ENCODE measurements around the gene KATNA1.
A peak's percentile ranks its signal among the peaks of the same experiment; 100 is the strongest.

Gene KATNA1

DNA sequence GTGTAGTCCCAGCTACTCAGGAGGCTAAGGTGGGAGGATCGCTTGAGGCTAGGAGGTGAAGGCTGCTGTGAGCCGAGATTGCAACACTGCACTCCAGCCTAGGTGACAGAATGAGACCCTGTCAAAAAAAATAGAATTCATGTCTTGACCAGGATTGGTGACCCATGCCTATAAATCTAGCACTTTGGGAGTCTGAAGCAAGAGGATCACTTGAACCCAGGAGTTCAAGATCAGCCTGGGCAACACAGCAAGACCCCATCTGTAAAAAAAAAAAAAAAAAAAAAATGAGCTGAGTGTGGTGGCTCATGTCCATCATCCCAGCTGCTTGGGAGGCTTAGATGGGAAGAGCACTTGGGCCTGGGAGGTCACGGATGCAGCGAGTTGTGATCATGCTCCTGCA is 48.0 kb downstream of the KATNA1 start:
- no peak for DNase-seq

GRCh38 chr6:149593408-149593807 is 55.1 kb downstream of the KATNA1 start:
- DNase-seq = no peak

DNA sequence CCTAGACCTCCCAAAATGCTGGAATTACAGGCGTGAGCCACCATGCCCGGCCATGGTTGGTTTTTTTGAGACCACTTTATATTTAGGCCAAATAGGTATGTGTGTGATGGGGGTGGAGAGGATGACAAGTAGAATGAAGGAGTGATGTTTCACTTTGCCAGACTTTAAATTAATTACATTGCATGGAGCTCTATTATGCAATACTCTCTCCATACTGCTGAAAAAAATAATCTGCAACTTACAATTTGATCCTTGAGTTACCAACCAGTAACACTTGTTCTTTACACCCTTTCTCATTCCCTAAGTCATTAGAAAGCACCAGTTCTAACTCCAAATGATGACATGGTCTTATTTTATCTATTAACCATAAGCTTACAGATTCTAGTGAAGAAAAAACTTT is 55.5 kb downstream of the KATNA1 start:
- DNase-seq = no peak

GRCh38 chr6:149586149-149586548 is 62.4 kb downstream of the KATNA1 start:
- no peak for DNase-seq

GRCh38 chr6:149581349-149581748 is 67.2 kb downstream of the KATNA1 start:
- DNase-seq = no peak

DNA sequence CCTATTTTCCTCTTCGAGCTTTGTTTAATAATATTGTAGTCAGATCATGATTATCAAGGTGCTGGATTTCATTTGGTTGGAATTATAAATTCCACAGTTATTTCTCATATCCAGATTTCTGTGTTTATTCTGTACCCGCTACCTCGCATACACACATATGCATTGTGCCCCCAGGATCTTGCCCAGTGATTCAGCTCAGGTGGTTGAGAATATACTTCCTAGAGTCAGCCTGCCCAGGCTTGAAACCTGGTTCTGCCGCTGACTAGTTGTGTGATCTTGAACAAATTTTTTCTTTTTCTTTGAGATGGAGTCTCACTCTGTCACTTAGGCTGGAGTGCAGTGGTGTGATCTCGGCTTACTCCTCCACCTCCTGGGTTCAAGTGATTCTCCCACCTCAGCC is 67.6 kb downstream of the KATNA1 start:
- DNase-seq = no peak

DNA sequence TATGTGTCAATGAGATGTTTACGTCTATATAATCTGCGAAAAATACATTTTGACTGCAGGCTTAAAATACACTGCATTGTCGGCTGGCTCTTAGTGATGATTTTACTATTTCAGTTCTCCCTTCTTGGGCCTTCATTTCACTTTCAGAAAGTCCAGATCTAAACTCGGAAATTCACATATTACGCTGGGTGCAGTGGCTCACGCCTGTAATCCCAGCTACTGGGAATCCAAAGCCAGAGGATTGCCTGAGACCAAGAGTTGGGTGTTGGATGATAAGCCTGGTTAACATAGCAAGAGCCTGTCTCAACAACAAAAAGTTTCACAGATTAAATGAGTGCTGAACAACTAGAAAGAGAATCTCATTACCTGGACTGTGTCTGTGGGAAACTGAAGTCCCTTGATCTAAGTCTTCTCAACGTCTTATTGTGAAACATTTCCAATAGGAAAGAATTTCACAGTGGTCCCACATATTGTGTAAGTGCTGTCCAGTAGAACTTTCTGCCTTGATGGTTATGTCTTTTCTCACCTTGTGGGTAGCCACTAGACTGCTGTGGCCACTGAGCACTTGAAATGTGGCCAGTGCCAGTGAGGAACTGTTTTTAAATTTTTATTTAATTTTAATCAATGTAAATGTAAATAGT is 80.4 kb downstream of the KATNA1 start:
- no peak for DNase-seq

- no peak for DNase-seq
Observed at GRCh38 chr6:149567194-149567586, 81.3 kb downstream of the KATNA1 start.

DNA sequence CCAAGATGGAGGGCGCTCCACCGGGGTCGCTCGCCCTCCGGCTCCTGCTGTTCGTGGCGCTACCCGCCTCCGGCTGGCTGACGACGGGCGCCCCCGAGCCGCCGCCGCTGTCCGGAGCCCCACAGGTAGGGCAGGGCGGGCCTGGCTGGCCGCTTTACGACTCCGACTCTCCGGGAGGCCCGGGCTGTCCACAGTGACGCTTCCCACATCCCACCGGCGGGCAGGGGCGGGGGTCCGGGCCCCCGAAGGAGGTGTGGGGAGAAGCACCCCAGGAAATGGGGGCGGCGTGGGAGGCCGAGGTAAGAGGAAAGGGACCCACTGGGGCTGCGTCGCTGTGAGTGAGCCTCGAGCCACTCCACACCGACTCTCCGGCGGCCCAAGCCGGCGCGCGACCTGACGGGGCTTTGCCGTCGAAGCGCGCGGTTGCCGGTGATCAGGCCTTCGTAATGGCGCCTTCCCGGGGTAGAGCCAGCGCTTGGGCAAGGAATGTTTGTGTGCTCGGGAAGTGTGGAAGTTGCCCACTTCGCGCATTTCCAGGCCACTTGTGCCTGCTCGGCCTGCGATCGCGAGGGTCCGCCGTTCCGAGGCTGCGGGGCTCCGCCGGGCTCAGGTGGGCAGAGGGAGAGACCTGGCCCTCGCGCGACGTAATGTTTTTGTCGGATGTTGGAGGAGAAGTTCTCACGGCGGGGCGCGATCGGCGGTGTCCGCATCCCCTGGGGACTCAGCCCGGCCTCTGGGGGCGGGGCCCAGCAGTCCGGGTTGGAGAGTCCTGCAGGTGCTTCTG is 81.9 kb downstream of the KATNA1 start:
- no peak for DNase-seq

DNA sequence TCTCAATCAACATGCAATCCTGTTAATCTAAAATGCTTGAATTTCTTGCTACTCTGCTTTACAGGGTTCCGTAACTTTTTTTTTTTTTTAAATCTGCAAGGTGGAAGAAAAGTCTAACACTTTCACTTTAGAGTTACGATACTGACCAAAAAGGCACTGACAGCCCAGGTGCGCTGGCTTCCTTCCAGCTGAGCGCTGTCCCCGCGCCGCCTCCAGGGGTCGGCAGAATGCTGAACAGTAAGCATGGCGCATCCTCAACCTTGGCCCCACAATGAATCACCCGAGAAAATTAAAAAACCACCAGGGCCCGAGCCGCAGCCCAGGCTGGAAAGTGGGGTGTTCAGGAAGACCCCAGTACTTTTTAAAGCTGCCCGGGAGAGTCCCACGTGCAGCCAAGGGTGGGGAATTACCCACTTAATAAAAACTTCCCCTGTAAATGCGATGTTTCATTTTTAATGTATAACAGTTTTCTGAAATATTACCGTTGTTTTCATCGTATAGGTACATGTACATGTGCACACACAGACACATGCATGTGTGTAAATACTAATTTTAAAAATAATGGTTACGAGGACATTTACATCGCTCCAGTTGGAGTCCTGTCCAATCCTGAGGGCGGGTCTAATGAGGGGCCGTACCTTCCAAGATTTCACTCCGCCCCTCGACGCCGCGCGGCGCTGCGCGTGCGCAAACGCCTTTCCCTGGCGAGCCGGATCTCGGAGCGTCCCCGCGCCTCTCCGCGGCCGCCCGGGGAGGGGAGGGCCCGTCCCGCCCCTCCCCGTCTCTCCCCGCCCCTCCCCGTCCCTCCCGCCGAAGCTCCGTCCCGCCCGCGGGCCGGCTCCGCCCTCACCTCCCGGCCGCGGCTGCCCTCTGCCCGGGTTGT is 82.7 kb downstream of the KATNA1 start, which contains the start of gene GINM1:
Gene GINM1 (plus strand): TSS at position 849 of the 883 bp plus-strand sequence. CDS start 40 bp downstream, outside the sequence.
- DNase-seq = peak; percentile 98

- DNase-seq = no peak
Observed at GRCh38 chr6:149563928-149564325, 84.6 kb downstream of the KATNA1 start.

DNA sequence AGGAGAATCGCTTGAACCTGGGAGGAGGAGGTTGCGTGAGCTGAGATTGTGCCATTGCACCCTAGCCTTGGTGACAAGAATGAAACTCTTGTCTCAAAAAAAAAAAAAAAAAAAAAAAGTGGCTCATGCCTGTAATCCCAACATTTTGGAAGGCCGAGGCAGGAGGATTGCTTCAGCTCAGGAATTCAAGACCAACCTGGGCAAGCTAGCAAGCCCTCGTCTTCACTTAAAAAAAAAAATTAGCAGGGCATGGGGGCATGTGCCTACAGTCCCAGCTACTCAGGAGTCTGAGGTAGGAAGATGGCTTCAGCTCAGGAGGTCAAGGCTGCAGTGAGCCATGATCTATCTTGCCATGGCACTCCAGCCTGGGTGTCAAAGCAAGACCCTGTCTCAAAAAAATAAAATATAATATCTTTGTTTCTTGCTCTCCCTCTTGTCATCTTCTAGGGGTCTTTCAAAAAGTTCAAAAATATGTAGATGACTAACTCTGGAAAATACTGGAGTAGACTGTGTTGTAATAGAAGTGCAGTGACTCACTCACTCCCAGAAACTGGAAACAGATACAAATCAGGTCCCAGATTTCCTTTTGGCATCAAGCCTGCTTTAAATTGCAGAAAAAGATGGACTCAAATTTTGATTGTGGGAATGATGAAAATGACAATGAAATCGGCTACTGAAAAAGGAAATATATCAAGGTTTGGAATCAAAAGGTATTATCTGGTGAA is 85.1 kb downstream of the KATNA1 start:
- no peak for DNase-seq

- DNase-seq = no peak
Observed at GRCh38 chr6:149560736-149561135, 87.8 kb downstream of the KATNA1 start.

- DNase-seq = no peak
Observed at GRCh38 chr6:149559389-149559788, 89.1 kb downstream of the KATNA1 start.

- no peak for DNase-seq
Observed at GRCh38 chr6:149558029-149558428, 90.5 kb downstream of the KATNA1 start.

- no peak for DNase-seq
Observed at GRCh38 chr6:149551920-149552319, 96.6 kb downstream of the KATNA1 start.

DNA sequence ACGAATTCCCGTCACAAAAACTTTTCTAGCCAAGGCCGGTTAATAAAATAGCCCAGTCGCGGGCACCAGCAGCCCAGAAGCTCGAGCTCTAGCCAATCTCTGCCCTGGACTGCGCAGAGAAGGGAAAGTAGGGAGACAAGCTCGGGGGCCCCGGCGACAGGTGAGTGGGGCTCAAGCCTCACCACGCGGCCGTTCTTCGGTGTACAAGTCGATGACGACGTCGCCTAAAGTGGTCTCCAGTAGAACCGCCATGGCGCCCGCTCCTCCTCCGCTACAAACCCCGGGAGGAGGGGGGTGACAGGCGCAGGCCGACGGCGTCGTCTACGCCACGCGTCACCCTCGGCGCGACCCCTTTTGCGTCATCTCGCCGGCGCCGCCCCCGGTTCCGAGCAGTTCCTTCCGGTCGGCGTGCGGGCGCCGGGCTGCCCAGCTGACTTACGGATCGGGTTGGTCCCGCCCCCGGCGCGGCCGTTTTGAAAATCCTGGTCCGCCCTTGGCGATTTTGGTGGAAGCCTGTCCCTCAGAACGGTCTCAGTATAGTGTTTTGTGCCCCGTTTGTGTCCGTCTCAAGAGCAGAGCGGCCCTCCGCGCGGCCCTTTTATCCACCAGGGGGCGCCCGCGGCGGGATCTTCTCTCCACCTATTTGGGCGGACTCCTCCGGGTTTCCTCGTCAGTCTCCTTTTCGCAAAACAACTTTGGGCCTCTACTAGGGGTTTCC is 102.6 kb downstream of the KATNA1 start, which contains the start of gene PPIL4:
Gene PPIL4 (minus strand): TSS at position 290 of the 718 bp plus-strand sequence. CDS start 38 bp downstream, at position 252.
- peak; percentile 98 for DNase-seq

DNA sequence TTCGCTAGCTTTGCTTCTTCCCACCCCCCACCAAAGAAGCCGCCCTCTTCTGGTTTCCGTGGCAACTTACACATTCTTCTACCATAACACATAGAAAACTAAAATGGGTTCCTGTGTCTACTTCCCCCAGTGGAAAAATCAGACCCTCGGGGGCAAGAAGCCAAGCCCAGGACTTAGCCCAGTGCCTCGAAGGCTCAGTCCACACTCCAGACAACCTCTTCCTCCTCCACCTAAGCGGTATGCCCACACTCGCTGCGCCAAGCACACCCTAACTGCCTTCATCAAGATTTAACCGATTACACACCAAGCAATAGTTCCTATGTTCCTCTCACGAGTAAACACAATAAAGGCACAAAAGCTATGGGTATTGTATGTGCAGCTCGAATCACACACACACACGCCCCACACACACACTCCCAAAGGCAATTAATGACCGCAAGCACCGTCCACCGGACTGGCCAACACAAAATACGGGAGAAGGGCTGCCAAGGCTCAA is 103.2 kb downstream of the KATNA1 start:
- peak; percentile 69 for DNase-seq
